ENCODE results near the gene NFIA. TPM values are rescaled to one million over a fixed set of nuclear protein-coding genes. Genes with fewer than 3 reads are reported as not detected.

The NFIA gene
- total and polyA plus RNA-seq, 9 of the 15 experiments (the other 6 are each of a cell fraction or from before 2014, with no cell fraction given) = 5.3 to 24.9 (median 9.8) TPM

DNA sequence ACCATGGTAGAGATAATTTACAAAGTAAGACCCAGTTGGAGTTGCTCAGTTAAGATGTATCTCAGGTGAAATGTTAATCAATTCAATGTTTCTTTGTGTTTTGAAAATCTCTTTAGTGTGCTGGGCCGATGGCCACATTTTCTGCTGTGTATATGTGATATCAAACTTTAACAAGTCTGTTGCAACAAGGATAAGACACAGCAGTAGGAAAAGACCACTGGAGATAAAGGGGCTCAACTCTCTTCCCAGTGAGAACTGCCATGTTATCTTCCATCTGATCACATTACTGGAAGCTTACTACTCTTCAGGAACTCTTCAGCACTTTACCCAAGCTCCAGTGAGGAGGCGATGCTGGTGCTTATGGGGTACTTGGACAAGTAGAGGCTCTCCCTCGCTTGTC, 227.7 kb downstream of the NFIA start (continued):
- TF ChIP-seq EGR1 (conservative IDR thresholded peaks at IDR 0.05) (no peak), ZNF184 (CRISPR knock-in tag; IDR thresholded peaks at IDR 0.05) (no peak), SRSF3 (IDR thresholded peaks at IDR 0.05; ENCODE audit: insufficient read depth, low read length) (no peak), KLF16 (IDR thresholded peaks at IDR 0.05) (0 out of 2 replicates have a peak, but pooled peaks have one; percentile 16), BRD9 (IDR thresholded peaks at IDR 0.05; ENCODE audit: low read depth, partially characterized antibody) (no peak), SRSF9 (IDR thresholded peaks at IDR 0.05; ENCODE audit: borderline replicate concordance, low read depth, low read length) (no peak)
- TF ChIP-seq, protein P1, sequence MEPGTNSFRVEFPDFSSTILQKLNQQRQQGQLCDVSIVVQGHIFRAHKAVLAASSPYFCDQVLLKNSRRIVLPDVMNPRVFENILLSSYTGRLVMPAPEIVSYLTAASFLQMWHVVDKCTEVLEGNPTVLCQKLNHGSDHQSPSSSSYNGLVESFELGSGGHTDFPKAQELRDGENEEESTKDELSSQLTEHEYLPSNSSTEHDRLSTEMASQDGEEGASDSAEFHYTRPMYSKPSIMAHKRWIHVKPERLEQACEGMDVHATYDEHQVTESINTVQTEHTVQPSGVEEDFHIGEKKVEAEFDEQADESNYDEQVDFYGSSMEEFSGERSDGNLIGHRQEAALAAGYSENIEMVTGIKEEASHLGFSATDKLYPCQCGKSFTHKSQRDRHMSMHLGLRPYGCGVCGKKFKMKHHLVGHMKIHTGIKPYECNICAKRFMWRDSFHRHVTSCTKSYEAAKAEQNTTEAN (CRISPR knock-in tag; IDR thresholded peaks at IDR 0.05) = no peak
- TF ChIP-seq, protein P2, sequence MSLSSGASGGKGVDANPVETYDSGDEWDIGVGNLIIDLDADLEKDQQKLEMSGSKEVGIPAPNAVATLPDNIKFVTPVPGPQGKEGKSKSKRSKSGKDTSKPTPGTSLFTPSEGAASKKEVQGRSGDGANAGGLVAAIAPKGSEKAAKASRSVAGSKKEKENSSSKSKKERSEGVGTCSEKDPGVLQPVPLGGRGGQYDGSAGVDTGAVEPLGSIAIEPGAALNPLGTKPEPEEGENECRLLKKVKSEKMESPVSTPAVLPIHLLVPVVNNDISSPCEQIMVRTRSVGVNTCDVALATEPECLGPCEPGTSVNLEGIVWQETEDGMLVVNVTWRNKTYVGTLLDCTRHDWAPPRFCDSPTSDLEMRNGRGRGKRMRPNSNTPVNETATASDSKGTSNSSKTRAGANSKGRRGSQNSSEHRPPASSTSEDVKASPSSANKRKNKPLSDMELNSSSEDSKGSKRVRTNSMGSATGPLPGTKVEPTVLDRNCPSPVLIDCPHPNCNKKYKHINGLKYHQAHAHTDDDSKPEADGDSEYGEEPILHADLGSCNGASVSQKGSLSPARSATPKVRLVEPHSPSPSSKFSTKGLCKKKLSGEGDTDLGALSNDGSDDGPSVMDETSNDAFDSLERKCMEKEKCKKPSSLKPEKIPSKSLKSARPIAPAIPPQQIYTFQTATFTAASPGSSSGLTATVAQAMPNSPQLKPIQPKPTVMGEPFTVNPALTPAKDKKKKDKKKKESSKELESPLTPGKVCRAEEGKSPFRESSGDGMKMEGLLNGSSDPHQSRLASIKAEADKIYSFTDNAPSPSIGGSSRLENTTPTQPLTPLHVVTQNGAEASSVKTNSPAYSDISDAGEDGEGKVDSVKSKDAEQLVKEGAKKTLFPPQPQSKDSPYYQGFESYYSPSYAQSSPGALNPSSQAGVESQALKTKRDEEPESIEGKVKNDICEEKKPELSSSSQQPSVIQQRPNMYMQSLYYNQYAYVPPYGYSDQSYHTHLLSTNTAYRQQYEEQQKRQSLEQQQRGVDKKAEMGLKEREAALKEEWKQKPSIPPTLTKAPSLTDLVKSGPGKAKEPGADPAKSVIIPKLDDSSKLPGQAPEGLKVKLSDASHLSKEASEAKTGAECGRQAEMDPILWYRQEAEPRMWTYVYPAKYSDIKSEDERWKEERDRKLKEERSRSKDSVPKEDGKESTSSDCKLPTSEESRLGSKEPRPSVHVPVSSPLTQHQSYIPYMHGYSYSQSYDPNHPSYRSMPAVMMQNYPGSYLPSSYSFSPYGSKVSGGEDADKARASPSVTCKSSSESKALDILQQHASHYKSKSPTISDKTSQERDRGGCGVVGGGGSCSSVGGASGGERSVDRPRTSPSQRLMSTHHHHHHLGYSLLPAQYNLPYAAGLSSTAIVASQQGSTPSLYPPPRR (CRISPR knock-in tag; IDR thresholded peaks at IDR 0.05; ENCODE audit: borderline replicate concordance) = no peak
